HG03139 (cell line): ENCODE data around the gene CBX2.

Experiments used
- ATAC-seq: cut with Tn5 transposase; IDR thresholded peaks from one replicate; pipeline ENCODE4 v1.9.1; 2021; ENCODE audit not compliant: unreplicated experiment

Gene CBX2

GRCh38 chr17:79786930-79787643, 9.1 kb downstream of the CBX2 start:
- ATAC-seq, result no peak

GRCh38 chr17:79788455-79788854, 10.5 kb downstream of the CBX2 start:
- no peak for ATAC-seq

GRCh38 chr17:79788989-79789942, 11.3 kb downstream of the CBX2 start:
- no peak for ATAC-seq

DNA sequence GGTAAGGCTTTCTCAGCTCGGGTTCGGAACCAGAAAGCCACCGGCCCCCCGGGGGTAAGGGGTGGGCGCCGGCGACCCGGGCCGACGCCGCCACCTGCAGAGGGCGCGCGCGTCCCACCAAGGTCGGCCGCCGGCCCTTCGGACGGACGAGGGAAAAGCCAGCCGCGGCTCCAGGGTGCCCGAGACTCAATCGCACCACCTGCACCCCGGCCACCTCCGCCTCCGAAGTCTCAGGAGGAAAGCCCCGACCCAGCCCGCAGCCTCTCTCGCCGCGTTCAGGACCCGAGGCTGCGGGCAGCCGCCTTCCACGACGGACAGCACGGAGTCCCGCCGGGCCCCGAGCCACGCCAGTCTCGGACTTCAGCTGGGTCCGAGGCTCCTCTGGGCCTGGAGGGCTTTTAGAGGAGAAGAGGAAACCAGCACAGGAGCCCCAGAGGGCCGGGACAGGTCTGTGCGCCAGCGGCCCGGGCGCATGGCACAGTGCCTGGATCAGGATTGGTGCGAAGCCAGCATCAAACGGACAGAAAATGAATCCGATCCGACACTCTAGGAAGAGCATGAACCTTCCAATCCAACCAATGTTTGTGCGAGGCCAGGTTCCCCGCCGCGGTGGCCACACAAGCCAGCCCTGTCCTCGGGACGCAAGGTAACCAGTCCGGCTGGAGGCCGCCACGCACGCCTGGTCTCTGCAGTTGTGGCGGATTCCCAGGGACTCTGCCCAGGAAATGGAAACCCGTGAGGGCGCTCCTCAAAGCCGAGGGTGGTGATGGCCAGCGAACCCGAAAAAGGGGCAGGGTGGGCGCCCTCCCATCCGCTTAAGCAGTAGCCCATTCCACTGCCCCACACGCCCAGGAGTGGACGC, 12.2 kb downstream of the CBX2 start:
- ATAC-seq, result no peak

DNA sequence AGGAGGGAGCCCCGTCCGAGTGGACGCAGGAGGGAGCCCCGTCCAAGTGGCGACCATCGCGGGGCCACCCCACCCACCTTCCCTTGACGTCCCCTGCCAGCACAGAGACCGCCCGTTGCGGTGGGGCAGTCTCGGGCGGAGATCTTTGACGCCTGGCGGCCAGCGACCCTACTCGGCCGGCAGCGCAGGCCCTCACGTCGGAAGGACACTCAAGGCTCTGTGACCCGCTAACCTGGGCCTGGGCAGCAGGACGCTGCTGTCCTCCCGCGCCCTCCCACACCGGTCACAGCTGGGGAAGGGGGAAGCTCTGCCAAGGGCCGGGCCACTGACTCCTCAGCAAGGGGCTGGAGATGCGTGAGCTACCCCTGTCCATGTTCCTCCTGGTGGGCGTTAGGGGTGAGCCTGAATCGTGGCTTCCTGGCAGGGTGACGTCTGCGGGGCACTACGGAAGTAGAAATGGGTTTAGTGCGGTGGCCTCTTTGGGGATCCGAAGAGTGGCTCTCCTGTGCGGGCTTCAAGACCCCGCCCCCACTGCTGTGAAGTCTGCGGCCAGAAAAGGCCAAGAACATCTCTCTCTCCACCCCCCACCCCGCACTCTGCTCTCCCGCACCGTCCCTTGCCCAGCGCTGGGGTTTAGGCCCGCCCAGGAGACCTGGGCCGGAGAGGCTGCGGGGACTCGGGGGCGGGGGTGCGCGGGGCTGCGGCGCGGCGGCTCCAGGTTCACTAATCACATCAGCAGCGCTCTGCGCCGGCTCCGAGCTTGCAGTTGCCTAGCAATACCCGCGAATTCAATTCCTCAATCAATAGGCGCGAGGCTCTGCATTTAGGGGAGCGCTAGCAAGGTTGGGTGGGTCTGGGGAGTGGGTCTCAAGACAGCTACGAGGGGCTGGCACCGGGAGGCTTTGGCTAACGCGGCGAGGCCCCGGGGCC, 13.1 kb downstream of the CBX2 start:
- ATAC-seq, result no peak

DNA sequence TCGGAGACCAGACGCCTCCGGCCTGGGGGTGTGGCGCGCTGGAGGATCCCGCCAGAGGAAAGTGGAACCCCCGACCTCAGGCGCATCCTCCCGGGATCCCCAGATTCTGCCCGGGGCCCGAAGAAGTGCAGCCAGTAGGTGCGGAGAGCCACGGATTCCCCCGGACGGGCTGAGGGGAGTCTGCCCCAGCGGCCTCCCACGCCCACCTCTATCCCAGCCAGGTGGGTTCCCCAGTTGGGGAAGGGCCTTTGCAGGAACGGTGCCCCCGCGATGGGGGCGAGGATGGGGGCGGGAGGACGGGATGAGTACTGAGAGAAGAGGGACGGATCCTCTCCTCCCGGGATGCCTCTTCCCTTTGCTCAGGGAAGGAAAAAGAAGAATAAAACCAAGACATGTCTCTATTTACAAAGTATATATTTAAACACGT, 13.8 kb downstream of the CBX2 start:
- no peak for ATAC-seq

DNA sequence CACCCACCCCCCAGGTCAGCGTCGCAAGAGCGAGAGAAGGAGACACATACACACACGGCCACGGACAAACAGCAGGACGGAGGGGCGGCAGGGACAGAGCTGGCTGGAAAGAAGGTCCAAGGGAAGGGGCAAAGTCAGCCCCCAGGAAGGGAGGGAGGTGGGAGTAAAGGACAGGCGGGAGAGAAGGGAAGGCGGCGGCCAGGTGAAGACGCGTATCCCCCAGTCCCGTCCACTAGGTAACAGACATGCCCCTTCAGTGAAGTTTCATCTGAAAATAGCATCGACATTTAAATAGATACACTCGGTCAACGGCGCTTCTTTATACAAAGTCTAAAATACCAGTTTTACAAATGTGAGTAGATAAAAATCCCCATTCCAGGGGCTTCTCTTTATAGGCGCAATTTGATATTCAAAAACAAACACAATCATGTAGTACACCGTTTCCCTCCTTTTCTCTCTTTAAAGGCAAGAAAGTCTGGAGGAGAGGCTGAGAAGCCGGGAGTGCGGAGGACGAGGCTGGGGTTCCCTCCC, 14.5 kb downstream of the CBX2 start:
- ATAC-seq, result no peak

DNA sequence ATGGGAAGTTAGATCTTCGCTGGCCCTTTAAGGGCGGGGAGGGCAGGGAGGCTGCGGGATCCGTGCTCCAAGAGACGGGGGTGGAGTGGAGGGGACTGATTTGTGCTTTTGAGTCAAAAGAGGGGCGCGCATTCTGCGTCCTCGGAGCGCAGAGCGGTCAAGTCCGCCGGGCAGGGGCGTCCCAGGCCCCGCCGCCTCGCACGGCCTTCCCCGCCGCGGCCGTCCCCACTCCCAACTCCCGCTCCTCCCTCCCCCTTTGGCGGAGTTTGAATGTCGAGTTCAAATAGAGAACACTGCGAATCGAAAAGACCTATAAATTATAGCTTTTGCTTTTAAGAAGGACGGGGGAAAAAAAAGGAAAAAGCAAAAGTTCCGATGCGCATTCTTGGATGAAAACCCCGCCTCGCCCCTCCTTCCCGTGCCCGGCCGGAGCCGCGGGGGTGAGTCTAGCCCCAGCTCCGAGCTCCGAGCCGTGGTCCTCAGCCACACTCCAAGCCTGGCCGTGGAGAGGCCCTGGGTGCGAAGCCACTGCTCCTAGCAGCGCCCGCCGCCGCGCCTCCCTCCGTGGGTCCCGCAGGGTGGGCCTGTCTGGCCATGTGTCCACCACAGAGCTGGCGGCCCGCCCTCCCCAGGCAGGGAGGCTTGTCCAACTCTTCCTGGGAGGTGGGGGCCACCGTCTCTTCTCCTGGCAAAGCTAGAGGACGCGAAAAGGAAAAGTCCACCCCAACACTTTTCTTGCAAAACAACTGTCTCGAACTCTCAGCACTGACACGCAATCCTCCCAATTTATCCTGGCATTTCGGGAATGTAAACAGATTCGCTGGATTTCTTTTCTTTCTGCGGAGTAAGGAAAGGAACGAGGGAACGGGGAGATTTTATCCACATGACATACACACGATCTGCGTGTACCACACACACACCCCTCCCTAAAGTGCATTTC, 15.3 kb downstream of the CBX2 start:
- ATAC-seq, result no peak

- ATAC-seq, result no peak
These were observed 16.0 kb downstream of the CBX2 start for GRCh38 chr17:79793924-79794304.

DNA sequence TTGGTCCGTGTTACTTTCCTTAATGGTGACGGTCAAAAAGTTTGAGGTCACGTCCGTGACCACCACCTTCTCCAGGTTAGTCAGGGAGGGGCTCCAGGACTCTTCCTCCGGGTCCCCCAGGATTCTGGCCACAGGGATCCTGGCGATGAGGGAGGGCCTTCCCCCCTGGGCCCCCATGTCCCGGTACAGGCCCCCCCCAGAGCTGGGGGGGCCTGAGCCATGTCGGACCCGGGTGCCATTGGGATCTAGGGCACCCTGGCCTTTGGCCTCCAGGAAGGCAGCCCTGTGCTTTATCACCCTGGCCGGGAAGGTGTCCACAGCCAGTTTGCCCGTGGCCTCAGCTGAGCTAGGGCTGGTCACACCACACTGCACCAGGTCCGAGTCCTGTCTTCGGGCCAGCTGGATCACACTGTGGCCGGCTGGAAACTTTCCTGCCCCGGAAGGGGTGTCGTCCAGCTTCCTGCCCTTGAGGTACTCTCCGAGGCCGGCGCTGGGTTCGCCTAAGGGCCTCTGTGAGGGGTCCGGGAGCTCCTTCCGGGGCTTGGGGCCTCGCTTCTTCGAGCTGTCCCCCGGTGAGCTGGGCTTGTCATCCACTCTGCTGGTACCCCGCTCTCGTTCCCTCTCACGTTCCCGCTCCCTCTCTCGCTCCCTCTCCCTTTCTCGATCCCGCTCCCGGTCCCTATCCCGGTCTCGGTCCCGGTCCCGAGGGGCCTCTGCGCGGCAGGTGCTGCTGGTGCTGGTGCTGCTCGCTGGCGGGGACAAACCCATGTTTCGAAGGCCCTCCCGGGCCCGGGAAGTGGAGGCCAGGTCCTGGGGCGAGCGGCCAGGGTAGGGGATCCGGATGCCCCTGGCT, 16.9 kb downstream of the CBX2 start:
- ATAC-seq, result no peak

DNA sequence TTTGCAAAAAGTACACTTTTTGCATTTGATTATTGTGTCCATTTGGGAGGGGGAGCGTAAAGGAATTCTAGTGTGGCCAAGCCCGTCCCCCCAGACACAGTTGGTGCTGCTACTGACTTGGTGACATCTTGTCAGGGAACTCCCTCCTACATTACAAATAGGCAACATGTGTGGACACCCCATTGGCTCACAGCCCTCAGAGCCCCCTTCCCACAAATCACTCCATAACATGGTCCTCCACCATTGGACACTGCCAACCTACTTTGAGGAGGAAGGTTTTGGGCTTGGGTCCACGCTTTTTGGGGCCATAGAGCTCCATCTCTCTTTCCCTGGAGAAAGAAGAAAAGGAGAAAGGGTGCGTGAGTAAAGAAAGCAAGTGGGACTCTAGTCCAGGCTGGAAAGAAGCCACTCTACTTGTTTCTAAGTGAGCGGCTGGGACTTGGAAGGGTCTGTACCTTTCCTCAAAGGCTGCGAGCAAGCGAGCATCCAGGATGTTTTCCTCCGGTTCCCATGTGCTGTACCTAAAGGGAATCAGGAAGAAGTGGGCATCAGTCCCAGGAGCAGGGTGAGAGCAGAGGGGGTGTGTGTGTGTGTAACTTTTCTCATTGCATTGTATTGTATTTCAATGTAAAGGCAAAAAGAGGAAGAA, 18.0 kb downstream of the CBX2 start:
- ATAC-seq, result no peak

DNA sequence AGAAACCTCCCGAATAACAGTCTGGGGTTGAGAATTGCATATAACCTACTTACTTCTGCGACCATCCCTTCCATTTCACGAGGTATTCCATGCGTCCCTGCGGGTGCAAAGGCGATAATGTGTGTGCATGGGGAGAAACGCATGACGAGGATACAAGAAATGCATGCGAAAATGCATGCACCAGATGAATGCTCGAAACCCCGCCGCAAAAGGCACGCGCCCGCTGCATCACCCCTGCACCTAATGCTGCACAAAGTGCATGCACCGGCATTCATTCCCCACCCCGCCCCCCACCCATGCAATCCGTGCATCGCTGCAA, 18.5 kb downstream of the CBX2 start:
- no peak for ATAC-seq

DNA sequence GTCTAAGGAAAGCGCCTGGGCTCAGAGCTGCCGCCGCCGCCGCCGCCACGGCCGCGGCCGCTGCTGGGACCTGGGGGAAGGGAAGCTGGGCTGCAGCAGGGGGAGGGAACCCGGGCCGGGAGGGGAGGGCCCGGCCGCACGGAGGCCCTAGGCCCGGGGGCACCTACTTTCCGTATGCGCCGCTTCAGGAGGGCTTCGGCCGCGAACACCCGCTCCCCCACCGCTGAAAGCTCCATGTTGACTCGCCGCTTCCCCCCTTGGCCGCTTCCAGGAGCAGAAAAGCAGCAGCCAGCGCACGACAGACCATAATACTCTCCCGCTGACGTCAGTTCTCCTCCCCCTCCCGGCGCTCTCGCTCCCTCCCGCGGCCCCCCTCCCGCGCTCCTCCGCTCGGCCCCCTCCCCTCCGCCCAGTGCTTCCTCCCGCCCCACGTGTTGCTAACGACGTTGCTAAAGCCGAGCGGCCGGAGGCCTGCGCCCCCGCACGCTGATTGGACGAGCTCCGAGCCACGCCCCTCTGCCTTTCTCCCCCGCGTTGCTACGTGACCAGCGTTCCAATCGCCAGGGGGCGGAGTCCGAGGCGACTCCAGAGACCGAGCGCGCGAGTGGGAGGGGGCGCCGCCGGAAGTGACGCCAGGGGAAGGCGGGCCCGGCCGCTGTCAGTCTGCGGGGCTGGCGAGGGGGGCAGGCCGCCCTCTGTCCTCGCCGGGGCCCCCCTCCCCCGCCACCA, 19.0 kb downstream of the CBX2 start, which contains the start of gene CBX8:
Gene CBX8, minus strand, starts transcription at position 315 of the 729 bp plus-strand sequence. Its CDS starts 79 bp downstream, at position 236.
- ATAC-seq, result peak; percentile 80

- no peak for ATAC-seq
These were observed 19.7 kb downstream of the CBX2 start for GRCh38 chr17:79797492-79798298.

GRCh38 chr17:79798299-79799173, 20.6 kb downstream of the CBX2 start:
- ATAC-seq, result no peak
